GM19035 (cell line): ENCODE results near the gene PARD6G.
"Not testable (repeated sequence)": the region's sequence is repeated elsewhere in the genome, so short reads cannot be mapped to it uniquely, and the experiment has no call there.

ENCODE experiments used
- ATAC-seq: cut with Tn5 transposase; IDR thresholded peaks from one replicate; pipeline ENCODE4 v1.9.1; 2021; ENCODE audit not compliant: unreplicated experiment

PARD6G gene

DNA sequence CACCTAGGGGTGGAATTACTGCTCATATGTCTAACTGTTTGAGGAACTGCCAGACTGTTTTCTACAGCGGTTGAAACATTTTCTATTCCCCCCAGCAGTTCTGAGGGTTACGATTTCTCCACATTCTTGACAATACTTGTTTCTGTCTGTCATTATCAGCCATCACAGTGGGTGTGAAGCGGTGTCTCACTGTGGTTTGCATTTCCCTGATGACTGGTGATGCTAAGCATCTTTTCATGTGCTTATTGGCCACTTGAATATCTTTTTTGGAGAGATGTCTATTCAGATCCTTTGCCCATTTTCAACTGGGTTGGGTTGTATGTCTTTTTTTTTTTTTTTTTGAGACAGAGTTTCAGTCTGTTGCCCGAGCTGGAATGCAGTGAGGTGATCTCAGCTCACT is 75.3 kb downstream of the PARD6G start:
- no peak for ATAC-seq

- ATAC-seq, result no peak
Observed at GRCh38 chr18:80171054-80171872, 76.1 kb downstream of the PARD6G start.

DNA sequence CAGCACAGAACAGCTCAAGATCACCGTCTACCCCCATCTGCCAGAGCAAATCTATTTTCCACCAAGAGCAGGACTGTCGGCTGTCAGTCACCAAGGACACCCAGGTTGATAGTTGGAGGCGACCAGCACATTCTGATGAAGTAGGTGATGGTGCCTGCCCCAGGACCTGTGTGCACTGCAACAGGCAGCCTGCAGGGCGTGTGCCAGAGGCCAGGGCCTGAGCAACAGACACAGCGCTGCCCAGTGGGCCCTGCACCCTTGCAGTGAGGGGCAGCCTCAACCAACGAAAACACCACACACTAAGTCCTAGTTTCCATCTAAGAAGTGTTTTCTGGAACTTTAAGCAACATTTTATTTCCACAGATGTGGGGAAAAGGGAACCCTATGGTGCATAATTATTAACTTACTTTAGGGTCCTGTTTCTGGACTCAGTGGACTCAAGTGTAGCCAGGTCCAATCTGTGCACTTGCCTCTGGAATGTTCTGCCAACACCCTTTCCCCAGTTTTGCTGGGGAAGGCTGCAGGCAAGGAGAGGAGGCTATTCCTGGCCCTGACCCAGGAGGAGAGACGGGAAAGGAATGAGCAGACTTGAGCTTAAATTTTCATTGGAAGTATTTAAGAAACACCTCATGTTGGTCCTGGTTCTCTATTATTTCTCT is 76.8 kb downstream of the PARD6G start:
- no peak for ATAC-seq

DNA sequence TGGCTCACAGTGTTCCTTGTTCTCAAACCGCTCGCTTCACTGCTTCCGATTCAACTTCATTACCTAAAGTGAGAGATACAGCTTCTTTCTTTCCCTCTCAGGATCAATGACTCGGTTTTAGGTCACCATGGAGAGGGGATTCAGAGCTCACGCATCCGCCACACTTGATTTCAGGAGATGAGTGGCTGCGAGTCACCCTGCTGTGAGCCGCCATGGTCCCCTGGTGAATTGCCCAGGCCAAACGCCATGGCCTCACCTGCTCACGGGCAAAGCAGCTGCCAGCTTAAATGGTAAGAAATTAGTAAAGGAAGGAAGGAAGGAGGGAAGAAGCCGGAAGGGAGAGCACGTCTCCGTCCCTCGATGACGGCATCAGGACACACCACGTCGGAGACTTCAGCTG is 77.7 kb downstream of the PARD6G start:
- no peak for ATAC-seq

DNA sequence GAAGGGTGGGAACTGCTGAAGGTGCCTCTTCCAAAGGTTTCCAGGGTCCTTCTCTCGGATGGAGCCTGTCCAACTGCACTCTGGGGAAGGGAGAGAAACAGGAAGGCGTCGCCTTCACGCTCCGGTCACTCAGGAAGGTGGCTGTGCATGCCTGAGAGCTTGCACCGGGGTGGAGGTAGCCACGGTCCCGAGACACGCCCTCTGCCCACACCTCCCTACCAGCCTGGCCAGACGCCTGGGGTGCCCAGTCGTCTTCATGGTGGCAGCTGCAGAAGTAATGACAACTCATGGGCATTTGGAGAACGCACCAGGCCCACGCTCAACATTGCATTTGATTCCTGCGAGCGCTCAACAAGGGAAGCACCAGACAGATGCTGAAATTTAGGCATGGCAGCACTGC is 78.3 kb downstream of the PARD6G start:
- ATAC-seq, result no peak

DNA sequence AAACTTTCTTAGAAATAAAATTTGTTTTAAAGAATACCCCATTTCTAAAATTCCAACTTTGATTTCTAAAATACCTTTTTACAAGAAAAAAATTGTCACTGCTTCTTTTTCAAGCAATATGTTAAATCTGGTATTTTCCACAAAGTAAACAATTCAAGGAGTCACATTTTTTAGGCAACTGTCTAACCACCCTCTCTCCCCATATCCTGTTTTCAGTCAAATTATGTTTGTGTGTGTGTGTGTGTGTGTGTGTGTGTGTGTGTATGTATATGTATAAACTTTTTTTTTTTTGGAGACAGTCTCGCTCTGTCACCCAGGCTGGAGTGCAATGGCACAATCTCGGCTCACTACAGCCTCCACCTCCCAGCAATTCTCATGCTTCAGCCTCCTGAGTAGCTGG is 79.0 kb downstream of the PARD6G start:
- no peak for ATAC-seq

GRCh38 chr18:80167931-80168330 is 79.4 kb downstream of the PARD6G start:
- no peak for ATAC-seq

- no peak for ATAC-seq
Observed at GRCh38 chr18:80167331-80167730, 80.0 kb downstream of the PARD6G start.

DNA sequence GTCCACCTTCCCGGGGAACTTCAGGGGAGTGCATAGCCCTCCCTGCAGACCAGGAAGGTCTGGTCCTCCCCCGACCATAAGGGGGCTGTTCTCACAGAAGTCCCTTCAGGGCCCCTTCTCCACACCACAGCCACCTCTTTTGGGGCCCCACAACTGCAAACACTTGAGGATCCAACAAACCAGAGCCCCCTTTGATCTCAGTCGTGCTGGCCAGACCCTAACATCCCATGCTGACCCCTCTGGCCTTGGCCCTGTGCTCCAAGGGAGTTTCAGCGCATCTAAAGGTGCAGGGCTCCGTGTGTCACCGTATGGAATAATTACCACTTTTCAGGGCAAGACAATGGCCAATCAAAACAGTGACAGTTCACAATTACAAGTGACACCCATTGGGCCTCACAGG is 80.6 kb downstream of the PARD6G start:
- no peak for ATAC-seq

DNA sequence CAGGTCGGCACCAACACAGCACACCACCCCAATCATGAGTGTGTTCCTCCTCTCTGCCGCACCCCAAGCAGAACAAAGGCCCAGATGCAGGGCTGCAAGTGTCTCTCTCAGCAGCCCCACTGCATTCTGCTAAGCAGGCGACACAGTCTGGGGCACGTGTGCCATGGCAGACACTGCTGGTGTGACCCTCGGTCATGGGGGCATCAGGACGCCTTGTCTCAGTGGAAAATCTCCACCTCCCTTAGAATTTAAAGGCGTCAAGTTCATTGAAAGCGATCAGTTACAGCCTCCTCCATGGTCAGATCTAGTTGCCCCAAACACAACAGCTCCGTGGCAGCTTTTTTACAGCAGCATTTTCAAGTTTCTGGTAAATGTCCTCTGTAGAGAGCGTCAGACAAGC is 81.1 kb downstream of the PARD6G start:
- no peak for ATAC-seq

DNA sequence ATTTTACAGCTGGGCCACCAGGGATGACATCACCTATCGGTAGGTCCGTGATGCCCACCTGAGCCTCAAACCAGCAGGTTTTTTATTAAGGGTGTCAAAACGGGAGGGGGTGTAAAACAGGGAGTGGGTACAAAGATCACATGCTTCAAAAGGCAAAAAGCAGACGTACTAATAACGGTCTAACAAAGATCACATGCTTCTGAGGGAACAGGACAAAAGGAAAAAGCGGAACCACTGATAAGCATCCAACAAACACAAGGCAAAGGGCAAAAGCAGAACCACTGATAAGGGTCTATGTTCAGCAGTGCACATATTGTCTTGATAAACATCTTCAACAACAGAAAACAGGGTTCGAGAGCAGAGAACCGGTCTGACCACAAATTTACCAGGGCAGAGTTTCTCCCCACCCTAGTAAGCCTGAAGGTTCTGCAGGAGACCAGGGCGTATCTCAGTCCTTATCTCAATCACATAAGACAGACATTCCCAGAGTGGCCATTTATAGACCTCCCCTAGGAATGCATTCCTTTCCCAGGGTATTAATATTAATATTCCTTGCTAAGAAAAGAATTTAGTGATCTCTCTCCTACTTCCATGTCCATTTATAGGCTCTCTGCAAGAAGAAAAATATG is 82.5 kb downstream of the PARD6G start:
- ATAC-seq, result not testable (repeated sequence)

GRCh38 chr18:80163183-80163582 is 84.1 kb downstream of the PARD6G start:
- ATAC-seq, result no peak

DNA sequence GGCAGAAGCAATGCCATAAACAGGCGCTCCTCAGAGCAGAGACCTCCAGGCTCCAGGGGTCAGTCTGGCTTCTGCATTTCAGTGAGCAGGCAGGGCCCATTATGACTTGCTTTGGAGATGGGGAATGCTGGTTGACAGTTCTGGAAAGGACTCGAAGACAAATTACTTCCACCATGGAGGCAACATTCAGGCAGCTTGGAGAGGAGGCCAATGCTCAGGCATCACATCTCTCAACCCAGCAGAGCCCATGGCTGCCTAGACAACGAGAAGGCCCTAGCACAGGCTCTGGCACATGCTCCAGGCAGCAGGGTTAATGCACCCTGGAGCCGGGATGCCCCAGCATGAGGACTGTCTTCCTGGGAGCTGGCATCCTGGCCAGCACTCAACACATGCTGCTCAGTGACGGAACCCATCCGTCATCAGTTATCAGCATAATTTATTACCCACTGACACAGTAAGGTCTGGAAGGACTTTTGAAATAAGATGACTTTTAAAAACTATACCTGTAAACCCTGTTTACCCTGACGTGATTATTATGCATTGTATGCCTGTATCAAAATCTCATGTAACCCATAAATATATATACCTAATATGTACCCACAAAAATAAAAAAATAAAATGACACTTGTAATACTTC is 85.4 kb downstream of the PARD6G start:
- ATAC-seq, result no peak

- no peak for ATAC-seq
Observed at GRCh38 chr18:80159713-80160636, 87.3 kb downstream of the PARD6G start.

GRCh38 chr18:80158365-80158764 is 88.9 kb downstream of the PARD6G start:
- no peak for ATAC-seq

GRCh38 chr18:80157708-80158343 is 89.5 kb downstream of the PARD6G start:
- peak; percentile 60 for ATAC-seq

GRCh38 chr18:80154293-80154692 is 93.0 kb downstream of the PARD6G start:
- peak; percentile 76 for ATAC-seq

GRCh38 chr18:80149667-80150066 is 97.6 kb downstream of the PARD6G start:
- no peak for ATAC-seq

DNA sequence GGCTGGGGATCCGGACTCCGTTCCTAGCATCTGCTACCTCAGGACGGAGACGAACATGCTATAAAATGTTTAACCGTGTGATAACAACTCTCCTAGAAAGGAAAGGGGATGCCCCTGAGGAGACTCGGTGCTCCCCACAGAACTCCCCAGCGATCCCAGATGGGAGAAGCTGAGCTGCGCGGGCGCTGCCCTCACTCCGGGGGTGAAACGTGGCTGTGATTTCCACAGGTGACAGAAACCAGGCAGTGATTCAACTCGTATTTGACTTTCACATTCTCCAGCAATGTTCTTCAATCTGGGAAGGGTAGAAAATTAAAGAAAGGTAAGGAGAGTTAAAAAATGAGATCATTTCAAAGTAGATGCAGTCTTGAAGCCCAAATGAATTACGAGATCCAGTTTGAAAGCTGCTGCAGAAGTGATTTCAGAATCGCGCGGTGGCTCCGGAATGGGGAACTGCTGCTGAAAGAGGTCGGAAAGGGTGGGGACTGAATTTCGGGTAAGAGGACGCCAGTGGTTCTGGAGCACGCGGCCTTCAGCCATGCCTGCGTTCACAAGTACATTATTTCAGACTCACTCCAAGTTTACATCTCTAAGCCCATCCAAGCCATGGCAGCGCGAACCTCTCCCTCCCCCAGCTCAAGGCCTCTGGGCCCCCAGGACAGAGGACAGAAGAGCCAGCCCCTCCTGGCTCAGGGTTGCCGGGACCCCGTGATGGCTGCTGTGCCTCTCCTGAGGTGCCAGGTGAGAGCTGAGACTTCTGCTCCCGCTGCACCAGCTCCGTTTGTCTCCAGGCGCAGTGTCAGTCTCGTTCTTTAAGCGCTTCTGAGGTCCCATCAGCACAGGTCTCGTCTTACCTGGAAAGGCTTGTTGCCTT is 98.8 kb downstream of the PARD6G start:
- no peak for ATAC-seq
